ENCODE data around the gene ANO7.
A peak's percentile ranks its signal among the peaks of the same experiment; 100 is the strongest.

ANO7 gene

DNA sequence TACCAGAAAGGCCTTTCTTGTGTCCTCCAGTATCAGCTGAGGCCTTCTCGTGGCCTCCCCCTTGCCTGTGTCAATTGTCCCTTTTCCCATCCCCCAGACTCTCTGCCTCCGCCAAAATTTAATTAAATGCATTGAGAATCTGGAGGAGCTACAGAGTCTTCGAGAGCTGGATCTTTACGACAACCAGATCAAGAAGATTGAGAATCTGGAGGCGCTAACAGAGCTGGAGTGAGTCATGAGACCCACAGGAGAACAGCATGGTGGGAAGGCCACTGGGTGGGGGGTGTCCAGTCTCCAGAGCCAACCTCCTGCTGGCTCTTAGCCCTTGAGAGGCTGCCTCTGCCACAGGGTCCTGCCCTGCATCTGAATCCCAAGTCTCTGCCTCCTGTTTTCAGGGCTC, 29.4 kb upstream of the ANO7 start:
- DNase-seq = no peak

GRCh38 chr2:241160318-241160717, 28.2 kb upstream of the ANO7 start:
- DNase-seq = no peak

- no peak for DNase-seq
Measured at GRCh38 chr2:241161646-241162281, 26.7 kb upstream of the ANO7 start.

GRCh38 chr2:241163601-241164118, 24.8 kb upstream of the ANO7 start:
- DNase-seq = no peak

DNA sequence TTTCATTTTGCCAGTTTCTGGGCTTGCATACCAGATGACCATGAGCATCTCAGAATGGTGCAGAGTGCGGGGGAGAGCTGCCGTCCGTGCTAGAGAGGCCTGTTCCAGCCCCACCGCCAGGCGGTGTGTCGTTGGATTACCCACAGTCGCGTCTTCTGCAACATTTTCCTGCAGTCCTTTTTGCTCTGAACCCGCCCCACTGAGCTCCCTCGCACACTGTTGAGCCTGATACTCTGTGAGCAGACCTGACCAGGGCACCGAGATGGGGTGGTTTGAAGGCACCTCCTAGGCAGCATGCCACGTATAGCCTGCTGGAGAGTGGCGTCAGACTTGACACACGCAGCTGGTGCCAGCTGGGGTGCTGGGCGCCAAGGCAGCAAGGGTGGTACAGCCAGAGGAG, 20.1 kb upstream of the ANO7 start:
- DNase-seq = no peak

- no peak for DNase-seq
Measured at GRCh38 chr2:241173557-241173956, 14.9 kb upstream of the ANO7 start.

GRCh38 chr2:241177526-241178334, 10.7 kb upstream of the ANO7 start:
- DNase-seq = no peak

DNA sequence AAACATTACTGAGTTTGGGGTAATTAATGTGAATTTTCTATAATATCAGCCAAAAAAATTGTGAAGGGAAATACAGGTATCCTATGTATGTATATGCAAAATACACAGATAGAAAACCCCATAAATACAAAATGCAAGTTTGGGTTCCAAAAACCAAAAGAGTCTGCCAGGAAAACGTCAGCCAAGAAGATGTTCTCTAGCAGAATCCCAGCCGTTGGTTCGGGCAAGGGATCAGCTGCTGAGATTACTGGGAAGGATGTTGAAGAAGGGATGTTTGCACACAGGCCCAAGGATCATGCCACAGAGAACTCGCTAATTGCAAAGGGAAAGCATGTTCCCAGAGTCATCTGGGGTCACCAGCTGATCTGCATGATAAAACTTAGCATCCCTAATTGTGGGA, 9.5 kb upstream of the ANO7 start:
- DNase-seq = no peak

GRCh38 chr2:241179899-241180298, 8.6 kb upstream of the ANO7 start:
- peak; percentile 78 for DNase-seq

GRCh38 chr2:241180495-241180894, 8.0 kb upstream of the ANO7 start:
- DNase-seq = no peak

DNA sequence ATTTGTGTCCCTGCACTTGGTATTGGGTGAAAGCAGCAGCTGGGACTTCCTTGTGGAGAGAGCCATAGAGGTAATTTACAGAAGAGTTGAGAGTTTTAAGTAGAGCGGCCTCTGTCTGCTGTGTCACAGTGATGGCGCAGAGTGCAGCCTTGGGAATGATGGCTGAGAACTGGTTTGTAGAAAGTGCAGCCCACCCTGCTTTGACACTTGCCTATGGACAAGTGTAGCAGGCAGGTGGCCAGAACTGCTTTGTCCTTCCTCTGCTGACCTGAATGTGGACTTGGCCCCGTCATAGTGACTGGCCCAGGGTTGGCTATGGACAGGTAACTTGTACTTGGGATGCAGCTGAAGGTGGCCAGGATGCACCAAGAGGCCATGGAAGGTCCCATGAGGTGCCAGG, 6.4 kb upstream of the ANO7 start:
- DNase-seq = no peak

DNA sequence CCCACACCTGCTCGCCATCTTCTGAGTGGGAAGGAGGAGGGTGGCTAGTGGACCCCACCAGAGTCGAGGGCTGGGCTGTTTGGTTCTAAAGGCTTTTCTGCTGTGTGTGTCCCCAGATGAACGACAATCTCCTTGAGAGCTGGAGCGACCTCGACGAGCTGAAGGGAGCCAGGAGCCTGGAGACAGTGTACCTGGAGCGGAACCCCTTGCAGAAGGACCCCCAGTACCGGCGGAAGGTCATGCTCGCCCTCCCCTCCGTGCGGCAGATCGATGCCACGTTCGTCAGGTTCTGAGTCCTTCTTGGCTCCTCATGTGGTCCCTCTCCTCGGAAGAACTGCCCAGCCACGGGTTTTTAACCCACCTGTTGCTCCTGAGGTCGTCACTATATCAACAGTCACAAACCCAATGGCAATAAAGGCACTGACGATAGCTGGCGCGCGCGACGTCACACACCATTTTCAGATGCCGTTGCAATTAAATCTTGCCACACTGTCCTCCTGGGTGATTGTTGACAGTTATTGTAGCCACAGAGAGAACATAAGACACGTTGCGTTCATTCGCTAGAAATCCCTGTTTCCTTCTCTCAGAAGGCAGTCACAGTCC, 5.8 kb upstream of the ANO7 start:
- DNase-seq = no peak

DNA sequence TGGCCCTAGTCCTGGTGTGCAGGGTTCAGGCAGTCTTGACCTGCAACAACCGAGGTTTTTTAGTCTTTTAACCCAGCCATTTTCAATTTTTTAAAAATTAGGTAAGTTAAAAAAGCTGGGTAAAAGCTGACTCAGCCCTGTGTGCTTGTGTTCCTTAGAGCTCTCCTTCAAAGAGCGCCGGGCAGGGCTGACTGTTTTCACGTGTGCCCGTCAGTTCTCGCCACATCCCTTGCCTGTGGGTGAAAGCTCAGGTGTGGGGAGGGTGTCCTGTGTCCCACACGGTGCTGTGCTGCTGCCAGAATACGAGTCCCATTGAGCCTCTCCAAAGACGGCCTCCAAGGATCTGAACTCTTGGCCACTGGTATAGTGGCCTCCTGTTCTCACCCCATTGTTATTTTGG, 5.3 kb upstream of the ANO7 start:
- no peak for DNase-seq

DNA sequence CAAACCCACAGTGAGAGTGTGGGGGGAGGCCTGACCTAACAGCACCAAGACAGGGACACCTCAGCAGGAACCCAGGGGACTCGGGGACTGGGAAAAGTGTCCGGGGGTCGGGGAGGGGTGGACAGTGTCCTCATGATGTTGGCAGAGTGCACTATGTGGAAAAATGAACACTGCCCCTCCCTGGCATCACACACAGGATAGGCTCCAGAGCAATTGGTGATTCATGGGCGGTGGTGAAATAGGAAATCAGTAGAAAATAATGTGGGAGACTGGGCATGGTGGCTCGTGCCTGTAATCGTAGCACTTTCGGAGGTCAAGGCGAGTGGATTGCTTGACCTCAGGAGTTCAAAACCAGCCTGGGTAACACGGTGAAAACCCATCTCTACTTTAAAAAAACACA, 3.6 kb upstream of the ANO7 start:
- no peak for DNase-seq

GRCh38 chr2:241185961-241186360, 2.5 kb upstream of the ANO7 start:
- no peak for DNase-seq

- no peak for DNase-seq
Measured at GRCh38 chr2:241187101-241187917, 1.2 kb upstream of the ANO7 start.

- DNase-seq = no peak
Measured at GRCh38 chr2:241187918-241188234, 601 bp upstream of the ANO7 start.

GRCh38 chr2:241189093-241189855, 797 bp downstream of the ANO7 start:
- no peak for DNase-seq

DNA sequence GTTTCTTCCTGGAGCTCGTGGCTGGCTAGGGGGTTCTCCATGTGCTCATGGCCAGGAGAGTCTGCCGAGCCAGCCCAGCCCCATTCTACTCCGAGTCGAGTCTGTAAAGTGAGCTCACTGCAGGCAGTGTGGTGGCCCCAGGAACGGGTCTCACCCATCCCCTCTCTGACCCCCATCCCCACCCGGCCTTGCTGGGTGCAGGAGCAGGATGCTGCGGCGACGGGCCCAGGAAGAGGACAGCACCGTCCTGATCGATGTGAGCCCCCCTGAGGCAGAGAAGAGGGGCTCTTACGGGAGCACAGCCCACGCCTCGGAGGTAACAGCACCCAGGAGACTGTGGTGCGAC, 1.4 kb downstream of the ANO7 start:
- no peak for DNase-seq

DNA sequence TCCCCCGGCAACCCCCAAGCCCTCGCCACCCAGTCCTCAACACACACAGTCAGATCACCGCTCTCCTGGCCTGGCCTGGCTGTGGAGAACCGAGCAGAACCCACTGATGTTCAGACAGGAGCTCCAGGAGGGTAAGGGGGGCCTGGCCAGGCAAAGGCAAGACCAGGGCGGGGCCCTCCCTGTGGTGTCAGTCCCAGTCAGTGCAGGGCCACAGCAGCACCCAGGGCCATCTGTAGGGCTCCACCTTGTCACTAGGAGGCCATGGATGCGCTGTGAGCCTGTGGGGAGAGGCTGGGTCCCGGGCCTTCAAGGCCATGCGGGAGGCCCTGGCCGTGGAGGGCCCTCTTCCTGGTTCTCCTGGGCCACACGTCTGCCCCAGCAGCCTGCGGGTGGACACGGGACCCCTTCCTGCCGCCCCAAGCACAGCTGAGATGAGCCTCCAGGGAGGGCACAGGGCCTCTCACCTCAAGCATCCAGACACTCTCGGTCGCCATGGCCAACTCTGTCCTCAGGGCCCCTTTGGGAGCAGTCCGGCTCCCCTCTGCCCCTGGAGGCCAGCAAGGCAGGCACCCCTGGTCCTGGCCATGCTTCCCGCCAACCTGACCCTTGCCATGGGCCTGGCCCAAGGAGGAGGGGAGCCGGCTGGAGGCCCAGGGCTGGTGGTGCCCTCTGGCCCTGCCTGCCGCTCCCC, 2.0 kb downstream of the ANO7 start:
- DNase-seq = no peak

DNA sequence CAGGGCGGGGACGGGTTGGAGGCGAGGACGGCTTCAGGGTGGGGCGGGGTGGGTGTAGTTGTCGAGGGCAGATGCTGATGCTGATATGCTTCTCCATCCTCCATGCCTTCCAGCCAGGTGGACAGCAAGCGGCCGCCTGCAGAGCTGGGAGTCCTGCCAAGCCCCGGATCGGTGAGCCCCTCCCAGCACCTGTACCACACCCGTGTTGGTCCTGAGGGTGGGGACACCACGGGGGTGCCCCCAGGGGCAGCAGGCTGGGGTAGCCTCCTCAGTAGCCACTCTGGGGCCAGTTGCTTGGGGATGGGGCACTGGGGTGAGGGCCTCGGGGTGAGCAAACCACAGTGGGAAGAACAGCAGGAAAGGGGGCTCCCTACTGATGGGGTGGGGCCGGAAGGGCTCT, 2.6 kb downstream of the ANO7 start:
- no peak for DNase-seq

- no peak for DNase-seq
Measured at GRCh38 chr2:241193271-241193670, 4.8 kb downstream of the ANO7 start.
